NCI-H774 (cell line): ENCODE data around the gene ARHGAP33.

ENCODE experiments used
- DNase-seq: peaks from one replicate; lab custom pipeline; 2025; lab: John Stamatoyannopoulos, UW

Gene ARHGAP33, protein sequence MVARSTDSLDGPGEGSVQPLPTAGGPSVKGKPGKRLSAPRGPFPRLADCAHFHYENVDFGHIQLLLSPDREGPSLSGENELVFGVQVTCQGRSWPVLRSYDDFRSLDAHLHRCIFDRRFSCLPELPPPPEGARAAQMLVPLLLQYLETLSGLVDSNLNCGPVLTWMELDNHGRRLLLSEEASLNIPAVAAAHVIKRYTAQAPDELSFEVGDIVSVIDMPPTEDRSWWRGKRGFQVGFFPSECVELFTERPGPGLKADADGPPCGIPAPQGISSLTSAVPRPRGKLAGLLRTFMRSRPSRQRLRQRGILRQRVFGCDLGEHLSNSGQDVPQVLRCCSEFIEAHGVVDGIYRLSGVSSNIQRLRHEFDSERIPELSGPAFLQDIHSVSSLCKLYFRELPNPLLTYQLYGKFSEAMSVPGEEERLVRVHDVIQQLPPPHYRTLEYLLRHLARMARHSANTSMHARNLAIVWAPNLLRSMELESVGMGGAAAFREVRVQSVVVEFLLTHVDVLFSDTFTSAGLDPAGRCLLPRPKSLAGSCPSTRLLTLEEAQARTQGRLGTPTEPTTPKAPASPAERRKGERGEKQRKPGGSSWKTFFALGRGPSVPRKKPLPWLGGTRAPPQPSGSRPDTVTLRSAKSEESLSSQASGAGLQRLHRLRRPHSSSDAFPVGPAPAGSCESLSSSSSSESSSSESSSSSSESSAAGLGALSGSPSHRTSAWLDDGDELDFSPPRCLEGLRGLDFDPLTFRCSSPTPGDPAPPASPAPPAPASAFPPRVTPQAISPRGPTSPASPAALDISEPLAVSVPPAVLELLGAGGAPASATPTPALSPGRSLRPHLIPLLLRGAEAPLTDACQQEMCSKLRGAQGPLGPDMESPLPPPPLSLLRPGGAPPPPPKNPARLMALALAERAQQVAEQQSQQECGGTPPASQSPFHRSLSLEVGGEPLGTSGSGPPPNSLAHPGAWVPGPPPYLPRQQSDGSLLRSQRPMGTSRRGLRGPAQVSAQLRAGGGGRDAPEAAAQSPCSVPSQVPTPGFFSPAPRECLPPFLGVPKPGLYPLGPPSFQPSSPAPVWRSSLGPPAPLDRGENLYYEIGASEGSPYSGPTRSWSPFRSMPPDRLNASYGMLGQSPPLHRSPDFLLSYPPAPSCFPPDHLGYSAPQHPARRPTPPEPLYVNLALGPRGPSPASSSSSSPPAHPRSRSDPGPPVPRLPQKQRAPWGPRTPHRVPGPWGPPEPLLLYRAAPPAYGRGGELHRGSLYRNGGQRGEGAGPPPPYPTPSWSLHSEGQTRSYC

DNA sequence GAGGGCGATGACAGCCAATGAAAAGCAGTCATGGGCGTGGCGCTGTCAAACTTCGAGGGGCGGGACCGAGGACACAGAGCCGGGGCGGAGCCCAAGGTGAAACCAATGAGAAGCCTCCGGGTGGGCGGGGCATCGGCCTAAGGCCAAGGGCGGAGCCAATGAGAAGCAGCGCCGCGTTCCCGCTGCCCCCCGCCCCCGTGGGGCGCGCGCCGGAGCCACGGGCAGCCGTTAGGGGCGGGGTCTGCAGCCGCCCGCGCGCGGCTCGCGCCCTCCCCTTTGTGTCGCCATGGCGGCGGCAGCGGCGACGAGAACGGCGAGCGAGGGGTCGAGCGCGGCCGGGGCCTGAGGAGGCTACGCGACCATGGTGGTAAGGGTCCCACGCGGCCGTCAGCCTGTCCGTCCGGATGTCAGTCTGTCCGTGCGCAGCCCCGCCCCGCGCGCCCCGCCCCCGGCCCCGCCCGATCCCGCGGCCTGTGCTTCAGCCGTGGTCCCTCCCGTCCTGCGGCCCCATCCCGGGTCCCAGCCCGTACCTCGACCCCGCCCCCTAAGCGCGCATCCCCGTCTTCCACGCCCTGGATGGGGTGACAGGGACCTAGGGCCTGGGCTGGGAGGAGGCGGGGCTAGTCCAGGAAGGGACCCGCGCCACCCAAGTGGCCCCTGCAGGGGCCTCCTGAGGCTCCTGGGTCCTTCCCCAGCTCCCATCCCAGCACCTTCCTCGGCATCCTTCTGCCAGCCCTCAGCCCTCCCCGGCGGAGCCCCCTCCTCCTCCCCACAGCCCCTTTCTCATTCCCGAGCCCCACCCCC is at the start of gene ARHGAP33:
TSS of gene ARHGAP33 (plus strand) at position 267 of the 804 bp plus-strand sequence. CDS start at position 362, 95 bp downstream.
- peak; percentile 98 for DNase-seq

DNA sequence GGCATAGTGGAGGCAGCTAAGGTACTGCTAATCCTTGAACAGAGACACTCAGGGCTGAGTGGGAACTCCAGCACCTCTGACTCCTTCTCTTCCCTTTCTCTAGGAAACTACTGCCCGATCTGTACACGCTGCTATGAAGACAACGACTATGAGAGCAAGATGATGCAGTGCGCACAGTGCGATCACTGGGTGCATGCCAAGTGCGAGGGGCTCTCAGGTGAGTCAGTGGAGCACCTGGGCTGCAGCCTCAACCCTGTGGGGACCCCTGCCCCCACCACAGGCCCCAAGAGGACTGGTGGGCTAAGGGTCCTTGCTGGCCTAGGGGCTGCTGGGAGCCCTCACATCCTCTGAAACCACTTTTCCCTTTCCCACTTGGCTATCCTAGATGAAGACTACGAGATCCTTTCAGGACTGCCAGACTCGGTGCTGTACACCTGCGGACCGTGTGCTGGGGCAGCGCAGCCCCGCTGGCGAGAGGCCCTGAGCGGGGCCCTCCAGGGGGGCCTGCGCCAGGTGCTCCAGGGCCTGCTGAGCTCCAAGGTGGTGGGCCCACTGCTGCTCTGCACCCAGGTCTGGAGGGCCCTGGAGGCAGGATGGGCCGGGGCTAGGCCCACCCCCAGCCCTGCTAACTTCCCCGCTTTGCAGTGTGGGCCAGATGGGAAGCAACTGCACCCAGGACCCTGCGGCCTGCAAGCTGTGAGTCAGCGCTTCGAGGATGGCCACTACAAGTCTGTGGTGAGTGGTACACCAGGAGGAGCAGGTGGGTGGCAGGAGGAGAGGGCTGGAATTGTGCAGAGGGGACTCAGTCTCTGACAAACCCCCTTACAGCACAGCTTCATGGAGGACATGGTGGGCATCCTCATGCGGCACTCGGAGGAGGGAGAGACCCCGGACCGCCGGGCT is 48.1 kb upstream of the ARHGAP33 start:
- DNase-seq: no peak

DNA sequence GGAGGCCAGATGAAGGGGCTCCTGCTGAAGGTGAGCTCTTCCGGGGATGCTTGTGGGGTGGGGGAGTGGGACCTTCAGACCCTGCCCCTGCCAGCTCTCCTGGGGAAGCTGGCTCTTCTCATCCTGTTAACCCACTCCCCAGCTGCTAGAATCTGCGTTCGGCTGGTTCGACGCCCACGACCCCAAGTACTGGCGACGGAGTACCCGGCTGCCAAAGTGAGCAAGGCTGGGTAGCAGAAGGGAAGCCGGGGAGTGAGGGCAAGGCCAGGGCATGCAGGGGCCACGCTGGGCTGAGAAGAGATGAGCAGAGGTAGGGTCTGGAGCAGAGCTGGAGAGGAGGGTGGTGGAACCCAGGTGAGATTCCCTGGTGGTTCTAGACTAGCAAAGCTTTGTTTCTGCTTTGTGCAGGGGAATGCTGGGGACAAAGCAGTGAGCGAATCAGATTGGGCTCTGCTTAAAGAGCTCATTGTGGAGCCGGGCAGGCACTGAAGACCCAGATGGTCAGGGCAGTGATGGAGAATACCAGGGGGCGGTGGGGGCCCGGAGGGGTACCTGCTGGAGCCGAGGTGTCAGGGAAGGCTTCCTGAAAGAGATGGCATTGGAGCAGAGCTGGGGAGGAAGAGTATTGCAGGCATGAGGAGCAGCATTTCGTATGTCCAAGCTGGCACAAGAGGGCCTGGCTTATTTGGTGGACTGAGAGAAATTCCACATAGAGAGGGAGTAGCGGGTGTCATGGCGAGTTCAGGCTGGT is 47.2 kb upstream of the ARHGAP33 start:
- DNase-seq: no peak

DNA sequence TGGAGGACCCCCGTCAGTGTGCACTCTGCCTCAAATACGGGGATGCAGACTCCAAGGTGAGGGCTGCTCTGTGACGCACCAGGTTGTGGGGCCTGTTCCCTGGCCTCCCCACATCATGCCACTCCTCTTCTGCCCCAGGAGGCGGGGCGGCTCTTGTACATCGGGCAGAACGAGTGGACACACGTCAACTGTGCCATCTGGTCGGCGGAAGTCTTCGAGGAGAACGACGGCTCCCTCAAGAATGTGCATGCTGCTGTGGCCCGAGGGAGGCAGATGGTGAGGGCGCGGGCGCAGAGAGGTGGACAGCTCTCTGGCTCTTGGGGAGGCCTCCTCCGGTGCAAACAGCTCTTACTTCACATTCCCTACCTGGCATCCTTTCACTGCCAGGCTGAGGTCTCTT is 46.3 kb upstream of the ARHGAP33 start:
- no peak for DNase-seq

DNA sequence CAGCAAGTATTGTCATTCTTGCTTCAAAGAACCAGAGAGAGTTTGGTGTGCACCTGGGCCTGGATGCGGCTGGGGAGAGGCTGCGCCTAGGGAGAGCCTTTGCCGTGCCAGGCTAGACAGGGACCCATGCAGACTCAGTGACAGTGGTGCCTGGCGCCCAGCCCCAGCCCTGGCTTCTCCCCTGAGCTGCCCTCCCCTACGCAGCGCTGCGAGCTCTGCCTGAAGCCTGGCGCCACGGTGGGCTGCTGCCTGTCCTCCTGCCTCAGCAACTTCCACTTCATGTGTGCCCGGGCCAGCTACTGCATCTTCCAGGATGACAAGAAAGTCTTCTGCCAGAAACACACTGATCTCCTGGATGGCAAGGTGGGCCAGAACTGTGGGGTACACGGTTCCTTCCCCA is 45.6 kb upstream of the ARHGAP33 start:
- DNase-seq: no peak

DNA sequence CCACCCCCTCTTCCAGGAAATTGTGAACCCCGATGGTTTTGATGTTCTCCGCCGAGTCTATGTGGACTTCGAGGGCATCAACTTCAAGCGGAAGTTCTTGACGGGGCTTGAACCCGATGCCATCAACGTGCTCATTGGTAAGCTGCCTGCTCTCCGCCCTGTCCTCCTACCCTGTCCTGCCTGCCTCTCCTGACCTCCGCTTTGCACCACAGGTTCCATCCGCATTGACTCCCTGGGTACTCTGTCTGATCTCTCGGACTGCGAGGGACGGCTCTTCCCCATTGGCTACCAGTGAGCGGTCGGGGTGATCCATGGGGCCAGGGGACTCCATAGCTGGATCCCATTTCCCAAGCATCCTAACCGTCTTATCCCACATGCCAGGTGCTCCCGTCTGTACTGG is 45.0 kb upstream of the ARHGAP33 start:
- DNase-seq: no peak

DNA sequence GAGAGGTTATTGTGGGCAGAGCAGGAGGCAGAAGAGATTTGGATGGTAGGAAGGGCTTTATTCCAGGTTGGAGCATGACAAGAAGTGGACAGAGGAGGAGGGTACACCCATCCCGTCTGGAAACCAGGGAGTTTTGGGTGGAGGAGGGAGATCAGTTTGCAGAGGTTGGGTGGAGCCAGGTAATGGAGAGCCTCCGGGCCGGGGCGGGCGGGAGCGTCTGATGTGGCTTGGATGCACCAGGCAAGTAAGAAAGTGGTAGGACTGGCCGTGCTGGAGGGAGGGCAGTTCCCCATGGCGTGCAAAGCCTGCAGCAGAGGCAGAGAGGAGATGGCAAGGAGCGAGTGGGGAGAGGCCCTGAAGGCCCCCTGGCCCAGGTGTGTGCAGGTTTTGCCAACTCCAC is 44.0 kb upstream of the ARHGAP33 start:
- DNase-seq: no peak

DNA sequence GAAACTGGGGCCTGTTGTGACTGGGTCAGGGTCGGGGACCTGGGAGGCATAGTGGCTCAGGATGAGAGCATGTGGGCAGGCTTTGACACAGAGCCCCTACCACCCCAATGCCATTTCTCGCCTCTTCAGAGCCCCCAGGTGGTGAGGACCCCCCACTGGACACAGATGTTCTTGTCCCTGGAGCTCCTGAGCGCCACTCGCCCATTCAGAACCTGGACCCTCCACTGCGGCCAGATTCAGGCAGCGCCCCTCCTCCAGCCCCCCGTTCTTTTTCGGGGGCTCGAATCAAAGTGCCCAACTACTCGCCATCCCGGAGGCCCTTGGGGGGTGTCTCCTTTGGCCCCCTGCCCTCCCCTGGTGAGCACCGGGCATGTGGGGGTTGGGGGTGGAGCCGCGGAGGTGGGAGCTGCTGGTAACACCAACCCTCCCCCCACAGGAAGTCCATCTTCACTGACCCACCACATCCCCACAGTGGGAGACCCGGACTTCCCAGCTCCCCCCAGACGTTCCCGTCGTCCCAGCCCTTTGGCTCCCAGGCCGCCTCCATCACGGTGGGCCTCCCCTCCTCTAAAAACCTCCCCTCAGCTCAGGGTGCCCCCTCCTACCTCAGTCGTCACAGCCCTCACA is 43.5 kb upstream of the ARHGAP33 start:
- no peak for DNase-seq

DNA sequence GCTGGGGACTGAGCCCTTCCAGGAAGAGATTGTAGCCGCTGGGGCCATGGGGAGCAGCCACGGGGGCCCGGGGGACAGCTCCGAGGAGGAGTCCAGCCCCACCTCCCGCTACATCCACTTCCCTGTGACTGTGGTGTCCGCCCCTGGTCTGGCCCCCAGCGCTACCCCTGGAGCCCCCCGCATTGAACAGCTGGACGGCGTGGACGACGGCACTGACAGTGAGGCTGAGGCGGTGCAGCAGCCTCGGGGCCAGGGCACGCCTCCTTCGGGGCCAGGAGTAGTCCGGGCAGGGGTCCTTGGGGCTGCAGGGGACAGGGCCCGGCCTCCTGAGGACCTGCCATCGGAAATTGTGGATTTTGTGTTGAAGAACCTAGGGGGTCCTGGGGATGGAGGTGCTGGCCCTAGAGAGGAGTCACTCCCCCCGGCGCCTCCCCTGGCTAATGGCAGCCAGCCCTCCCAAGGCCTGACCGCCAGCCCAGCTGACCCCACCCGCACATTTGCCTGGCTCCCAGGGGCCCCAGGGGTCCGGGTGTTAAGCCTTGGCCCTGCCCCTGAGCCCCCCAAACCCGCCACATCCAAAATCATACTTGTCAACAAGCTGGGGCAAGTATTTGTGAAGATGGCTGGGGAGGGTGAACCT is 42.7 kb upstream of the ARHGAP33 start:
- DNase-seq: no peak

DNA sequence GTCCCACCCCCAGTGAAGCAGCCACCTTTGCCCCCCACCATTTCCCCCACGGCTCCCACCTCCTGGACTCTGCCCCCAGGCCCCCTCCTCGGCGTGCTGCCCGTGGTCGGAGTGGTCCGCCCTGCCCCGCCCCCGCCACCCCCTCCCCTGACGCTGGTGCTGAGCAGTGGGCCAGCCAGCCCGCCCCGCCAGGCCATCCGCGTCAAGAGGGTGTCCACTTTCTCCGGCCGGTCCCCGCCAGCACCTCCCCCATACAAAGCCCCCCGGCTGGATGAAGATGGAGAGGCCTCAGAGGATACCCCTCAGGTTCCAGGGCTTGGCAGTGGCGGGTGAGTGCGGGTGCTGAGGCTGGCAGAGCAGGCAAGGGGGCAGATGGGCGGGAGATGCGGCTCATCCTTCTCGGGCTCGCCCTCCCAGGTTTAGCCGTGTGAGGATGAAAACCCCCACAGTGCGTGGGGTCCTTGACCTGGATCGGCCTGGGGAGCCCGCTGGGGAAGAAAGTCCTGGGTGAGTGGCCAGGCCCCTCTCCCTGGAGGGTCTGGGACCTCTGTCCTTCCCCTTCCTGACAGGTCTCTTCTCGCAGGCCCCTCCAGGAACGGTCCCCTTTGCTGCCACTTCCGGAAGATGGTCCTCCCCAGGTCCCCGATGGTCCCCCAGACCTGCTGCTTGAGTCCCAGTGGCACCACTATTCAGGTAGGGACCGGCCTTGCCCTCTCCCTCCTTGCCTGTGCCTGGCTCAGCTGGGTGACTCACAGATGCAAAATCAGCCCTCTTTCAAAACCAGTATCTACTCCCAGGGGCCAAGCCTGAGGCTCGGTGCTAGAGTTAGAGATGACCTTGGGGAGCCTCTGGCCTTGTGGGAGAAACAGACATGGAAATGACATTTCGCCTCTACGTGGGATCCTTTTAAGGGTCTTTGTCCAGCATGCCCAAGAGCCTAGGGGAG is 41.9 kb upstream of the ARHGAP33 start:
- DNase-seq: no peak

DNA sequence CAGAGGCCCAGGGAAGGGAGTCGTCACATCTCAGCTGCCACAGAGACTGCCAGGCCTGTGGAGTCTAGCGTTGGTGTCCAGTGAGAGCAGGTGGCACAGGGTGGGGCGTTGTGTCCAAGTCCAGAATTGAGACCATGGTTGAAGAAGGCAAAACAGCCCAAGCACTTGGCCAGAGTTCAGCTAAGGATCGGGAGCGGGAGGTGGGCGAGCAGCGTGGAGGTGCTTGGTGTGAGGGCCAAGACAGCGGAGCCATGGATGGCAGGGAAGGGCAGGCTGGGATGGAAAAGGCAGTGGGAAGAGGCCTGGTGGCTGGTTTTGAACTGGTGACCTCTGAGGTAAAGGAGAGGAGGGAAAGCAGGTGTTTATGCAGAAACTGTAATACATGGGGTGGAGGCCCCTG is 41.1 kb upstream of the ARHGAP33 start:
- no peak for DNase-seq

DNA sequence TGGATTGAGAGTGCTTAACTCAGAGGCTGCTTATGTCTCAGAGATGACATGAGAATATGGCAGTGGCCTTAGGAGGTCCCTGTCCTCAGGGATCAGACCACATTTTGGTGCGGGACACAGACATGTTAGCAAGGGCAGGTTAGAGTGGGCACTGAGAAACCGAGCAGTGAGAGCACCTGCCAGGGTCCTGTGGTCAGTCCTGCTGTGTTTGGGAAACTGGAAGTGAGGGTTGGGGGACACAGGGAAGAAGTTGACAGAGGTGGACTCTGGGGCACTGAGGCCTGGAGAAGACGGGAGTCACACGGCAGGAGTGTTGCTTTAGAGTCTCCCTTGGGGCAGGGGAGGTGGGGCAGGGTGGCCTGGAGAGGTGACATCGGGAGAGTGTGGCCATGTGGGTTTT is 40.5 kb upstream of the ARHGAP33 start:
- no peak for DNase-seq

DNA sequence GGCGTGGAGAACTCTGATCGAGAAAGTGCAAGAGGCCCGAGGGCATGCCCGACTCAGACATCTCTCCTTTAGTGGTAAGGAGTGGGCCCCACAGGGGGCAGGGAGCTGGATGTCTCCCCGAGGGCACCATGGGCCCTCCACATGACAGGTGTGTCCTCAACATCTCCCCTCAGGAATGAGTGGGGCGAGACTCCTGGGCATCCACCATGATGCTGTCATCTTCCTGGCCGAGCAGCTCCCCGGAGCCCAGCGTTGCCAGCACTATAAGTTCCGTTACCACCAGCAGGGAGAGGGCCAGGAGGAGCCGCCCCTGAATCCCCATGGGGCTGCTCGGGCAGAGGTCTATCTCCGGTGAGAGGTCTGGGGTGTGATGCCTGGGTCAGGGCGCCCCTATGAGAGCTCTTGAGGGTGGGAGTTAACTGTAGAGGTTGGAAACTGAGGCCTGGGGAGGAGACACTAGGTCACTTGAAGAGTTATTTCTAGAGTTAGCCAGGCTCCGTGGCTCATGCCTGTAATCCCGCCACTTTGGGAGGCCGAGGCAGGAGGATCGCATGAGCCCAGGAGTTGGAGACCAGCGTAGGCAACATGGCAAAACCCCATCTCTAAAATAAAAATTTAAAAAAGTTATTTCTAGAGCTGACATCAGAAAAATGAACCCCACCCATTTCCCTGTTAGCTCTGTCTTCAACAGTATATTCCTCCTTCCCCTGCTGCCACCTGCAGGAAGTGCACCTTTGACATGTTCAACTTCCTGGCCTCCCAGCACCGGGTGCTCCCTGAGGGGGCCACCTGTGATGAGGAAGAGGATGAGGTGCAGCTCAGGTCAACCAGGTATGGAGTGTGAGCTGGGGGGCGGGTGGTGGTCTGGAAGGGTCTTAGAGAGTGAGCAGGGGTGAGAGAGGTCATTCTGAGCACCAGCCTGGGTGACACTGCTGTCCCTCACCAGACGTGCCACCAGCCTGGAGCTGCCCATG is 38.2 kb upstream of the ARHGAP33 start:
- no peak for DNase-seq

DNA sequence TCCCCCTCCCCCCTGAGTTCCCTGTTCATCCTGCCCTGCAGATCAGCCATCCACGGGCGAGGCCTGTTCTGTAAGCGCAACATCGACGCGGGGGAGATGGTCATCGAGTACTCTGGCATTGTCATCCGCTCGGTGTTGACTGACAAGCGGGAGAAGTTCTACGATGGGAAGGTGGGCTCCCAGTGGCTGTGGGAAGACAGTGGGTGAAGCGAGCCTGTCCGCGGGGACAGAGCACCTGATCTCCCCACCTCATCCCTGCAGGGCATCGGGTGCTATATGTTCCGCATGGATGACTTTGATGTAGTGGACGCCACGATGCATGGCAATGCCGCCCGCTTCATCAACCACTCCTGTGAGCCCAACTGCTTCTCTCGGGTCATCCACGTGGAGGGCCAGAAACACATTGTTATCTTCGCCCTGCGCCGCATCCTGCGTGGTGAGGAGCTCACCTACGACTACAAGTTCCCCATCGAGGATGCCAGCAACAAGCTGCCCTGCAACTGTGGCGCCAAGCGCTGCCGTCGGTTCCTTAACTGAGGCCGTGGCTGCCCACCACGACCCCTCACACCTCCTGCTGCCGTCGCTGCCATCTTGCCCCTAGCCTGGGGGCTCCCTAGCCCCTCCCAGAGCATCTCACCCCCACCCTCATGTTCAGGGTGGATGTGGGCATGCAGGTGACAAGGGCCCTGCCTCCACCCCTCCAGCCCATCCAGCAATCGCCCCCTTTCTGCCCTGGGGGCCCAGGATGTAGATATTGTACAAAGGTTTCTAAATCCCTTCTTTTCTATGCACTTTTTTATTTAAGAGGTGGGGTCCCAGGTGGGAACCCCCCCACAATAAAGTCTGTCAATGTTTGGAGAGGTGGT is 37.1 kb upstream of the ARHGAP33 start:
- DNase-seq: no peak

DNA sequence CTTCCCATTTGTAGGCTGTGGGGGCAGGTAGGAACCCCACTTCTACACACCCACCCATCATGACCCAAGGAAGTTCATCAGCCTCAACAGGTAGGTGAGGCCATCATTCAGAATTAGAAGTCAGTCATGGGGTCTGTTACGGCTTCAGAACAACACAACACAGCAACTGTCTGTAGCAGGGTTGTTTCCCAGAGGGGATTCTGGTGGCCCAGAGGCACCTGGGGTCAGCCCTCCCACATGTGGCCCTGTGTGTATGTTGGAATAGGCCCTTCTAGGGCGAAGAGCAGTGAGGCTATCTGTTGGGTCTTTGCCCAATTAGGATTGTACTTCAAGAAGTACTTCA is 36.5 kb upstream of the ARHGAP33 start:
- no peak for DNase-seq
